Medulla oblongata (tissue), 1 donor: ENCODE data around the gene ZBTB48.
"Not testable (repeated sequence)": the region's sequence is repeated elsewhere in the genome, so short reads cannot be mapped to it uniquely, and the experiment has no call there.

Source experiments
- DNase-seq: peaks from one replicate; pipeline ENCODE4 v3.0.0-alpha.2; 2015; ENCODE audit errors: extremely low spot score

Gene ZBTB48

GRCh38 chr1:6632588-6633514, 53.1 kb downstream of the ZBTB48 start:
- no peak for DNase-seq

GRCh38 chr1:6634371-6635052, 54.7 kb downstream of the ZBTB48 start:
- DNase-seq = no peak

GRCh38 chr1:6635161-6635909, 55.5 kb downstream of the ZBTB48 start:
- DNase-seq = no peak

GRCh38 chr1:6635910-6636760, 56.3 kb downstream of the ZBTB48 start:
- DNase-seq = no peak

GRCh38 chr1:6636778-6637177, 57.0 kb downstream of the ZBTB48 start:
- DNase-seq = not testable (repeated sequence)

GRCh38 chr1:6637770-6638169, 58.0 kb downstream of the ZBTB48 start:
- no peak for DNase-seq

- peak; percentile 49 for DNase-seq
These were observed 58.4 kb downstream of the ZBTB48 start for GRCh38 chr1:6638226-6638625.
